ENCODE data around the gene BCL3. TPM values are rescaled to one million over a fixed set of nuclear protein-coding genes. Genes with fewer than 3 reads are reported as not detected.
A peak's percentile ranks its signal among the peaks of the same experiment; 100 is the strongest.

The BCL3 gene
- total and polyA plus RNA-seq, 2 of the 13 experiments (the other 11 are each of a cell fraction or from before 2014, with no cell fraction given) = 2.3 to 4.0 TPM

DNA sequence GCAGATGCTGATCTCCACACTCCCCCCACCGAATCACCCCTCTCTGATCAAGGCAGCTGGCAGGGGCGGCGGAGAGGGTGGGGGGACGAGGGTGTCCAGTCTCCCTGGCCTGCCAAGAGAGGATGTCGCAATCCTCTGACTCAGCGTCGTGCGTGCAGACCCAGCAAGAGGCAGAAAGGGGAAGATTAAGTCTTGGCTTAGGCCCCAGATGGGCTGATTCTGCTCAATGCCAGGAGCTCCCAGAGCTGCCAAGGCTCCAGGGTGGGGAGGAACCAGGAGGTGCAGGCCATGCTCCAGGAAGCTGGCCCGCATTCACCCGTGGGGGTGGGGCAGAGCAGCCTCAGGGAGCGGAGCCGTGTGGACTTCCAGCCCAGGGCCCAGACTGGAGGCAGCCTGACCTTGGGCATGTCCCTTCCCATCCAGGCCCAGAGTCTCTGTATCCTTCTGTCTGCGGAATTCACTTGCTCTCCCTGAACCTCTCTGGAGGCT lies 6.6 kb upstream of the BCL3 start (continued):
- TF ChIP-seq ZNF740 (CRISPR knock-in tag; IDR thresholded peaks at IDR 0.05) = no peak
- TF ChIP-seq, protein P1, sequence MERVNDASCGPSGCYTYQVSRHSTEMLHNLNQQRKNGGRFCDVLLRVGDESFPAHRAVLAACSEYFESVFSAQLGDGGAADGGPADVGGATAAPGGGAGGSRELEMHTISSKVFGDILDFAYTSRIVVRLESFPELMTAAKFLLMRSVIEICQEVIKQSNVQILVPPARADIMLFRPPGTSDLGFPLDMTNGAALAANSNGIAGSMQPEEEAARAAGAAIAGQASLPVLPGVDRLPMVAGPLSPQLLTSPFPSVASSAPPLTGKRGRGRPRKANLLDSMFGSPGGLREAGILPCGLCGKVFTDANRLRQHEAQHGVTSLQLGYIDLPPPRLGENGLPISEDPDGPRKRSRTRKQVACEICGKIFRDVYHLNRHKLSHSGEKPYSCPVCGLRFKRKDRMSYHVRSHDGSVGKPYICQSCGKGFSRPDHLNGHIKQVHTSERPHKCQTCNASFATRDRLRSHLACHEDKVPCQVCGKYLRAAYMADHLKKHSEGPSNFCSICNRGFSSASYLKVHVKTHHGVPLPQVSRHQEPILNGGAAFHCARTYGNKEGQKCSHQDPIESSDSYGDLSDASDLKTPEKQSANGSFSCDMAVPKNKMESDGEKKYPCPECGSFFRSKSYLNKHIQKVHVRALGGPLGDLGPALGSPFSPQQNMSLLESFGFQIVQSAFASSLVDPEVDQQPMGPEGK (CRISPR knock-in tag; IDR thresholded peaks at IDR 0.05) = peak; percentile 95
- no peak for TF ChIP-seq ZNF496 (CRISPR knock-in tag; IDR thresholded peaks at IDR 0.05; ENCODE audit: insufficient replicate concordance)
- 0 out of 2 replicates have a peak, but pooled peaks have one; percentile 33 for TF ChIP-seq ZNF264 (CRISPR knock-in tag; IDR thresholded peaks at IDR 0.05)
- peak; percentile 51 for TF ChIP-seq TBX2 (CRISPR knock-in tag; IDR thresholded peaks at IDR 0.05; ENCODE audit: borderline replicate concordance)
- TF ChIP-seq ZNF670 (CRISPR knock-in tag; IDR thresholded peaks at IDR 0.05; ENCODE audit: borderline replicate concordance) = no peak
- TF ChIP-seq ZNF503 (CRISPR knock-in tag; IDR thresholded peaks at IDR 0.05) = no peak
- TF ChIP-seq, protein P2, sequence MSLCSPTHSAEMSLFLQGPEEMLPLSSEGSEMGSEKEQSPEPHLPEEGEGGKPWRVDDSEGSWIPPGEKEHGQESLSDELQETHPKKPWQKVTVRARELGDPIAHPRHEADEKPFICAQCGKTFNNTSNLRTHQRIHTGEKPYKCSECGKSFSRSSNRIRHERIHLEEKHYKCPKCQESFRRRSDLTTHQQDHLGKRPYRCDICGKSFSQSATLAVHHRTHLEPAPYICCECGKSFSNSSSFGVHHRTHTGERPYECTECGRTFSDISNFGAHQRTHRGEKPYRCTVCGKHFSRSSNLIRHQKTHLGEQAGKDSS (CRISPR knock-in tag; IDR thresholded peaks at IDR 0.05; ENCODE audit: borderline replicate concordance, low read depth) = 0 out of 2 replicates have a peak, but pooled peaks have one; percentile 29
- TF ChIP-seq PBX3 (CRISPR knock-in tag; IDR thresholded peaks at IDR 0.05; ENCODE audit: borderline replicate concordance) = no peak
- no peak; the same call in 1 of the 2 replicates for TF ChIP-seq PITX1 (CRISPR knock-in tag; IDR thresholded peaks at IDR 0.05)
- TF ChIP-seq ZSCAN21 (CRISPR knock-in tag; IDR thresholded peaks at IDR 0.05; ENCODE audit: borderline replicate concordance) = 0 out of 2 replicates have a peak, but pooled peaks have one; percentile 50
- TF ChIP-seq ZNF777 (CRISPR knock-in tag; IDR thresholded peaks at IDR 0.05) = no peak
- peak; percentile 40; the same call in 1 of the 2 replicates for TF ChIP-seq BCL3 (CRISPR knock-in tag; IDR thresholded peaks at IDR 0.05)
- TF ChIP-seq SKI (IDR thresholded peaks at IDR 0.05; ENCODE audit: partially characterized antibody) = peak; percentile 72
- TF ChIP-seq ZNF512B (CRISPR knock-in tag; IDR thresholded peaks at IDR 0.05; ENCODE audit: borderline replicate concordance) = no peak
- peak; percentile 51 for TF ChIP-seq MAX (IDR thresholded peaks at IDR 0.05)
- no peak for TF ChIP-seq FOXP1 (IDR thresholded peaks at IDR 0.05)
- TF ChIP-seq FOXP1 (CRISPR knock-in tag; IDR thresholded peaks at IDR 0.05) = no peak
- TF ChIP-seq HDAC1 (CRISPR knock-in tag; IDR thresholded peaks at IDR 0.05) = peak; percentile 72
